MM.1S (cell line): ENCODE measurements around the gene DDIT3.

Experiments
- EZH2phosphoT487 ChIP-seq: fragments of 300-600 bp; sonication (generic); IDR thresholded peaks from 2 replicates; pipeline ENCODE4 v1.6.1; 2018; ENCODE audit warnings: antibody characterized with exemption, low read length
- TF ChIP-seq, protein P1 (sequence below): fragments of 300-600 bp; sonication (generic); IDR thresholded peaks from 2 replicates; pipeline ENCODE4 v1.5.1; 2016; ENCODE audit warnings: antibody characterized with exemption, low read length, mixed read lengths

DNA sequence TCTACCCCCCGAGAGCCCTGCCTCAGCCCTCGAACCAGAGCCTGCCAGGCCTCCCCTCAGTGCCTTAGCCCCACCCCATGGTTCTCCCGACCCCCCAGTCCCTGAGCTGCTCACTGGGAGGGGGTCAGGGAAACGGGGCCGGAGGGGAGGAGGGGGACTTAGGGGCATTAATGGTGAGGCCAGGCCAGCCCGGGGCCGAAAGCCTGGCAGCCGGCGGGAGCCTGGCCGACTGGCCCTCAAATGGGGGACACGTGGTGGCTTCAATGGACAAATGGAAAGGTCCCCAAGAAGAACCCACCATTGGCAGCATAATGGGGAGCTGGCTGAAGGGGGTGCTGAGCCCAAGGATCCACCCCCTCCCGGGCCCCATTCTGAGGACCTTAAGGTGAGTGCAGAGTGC is 7.9 kb upstream of the DDIT3 start:
- TF ChIP-seq, protein P1, sequence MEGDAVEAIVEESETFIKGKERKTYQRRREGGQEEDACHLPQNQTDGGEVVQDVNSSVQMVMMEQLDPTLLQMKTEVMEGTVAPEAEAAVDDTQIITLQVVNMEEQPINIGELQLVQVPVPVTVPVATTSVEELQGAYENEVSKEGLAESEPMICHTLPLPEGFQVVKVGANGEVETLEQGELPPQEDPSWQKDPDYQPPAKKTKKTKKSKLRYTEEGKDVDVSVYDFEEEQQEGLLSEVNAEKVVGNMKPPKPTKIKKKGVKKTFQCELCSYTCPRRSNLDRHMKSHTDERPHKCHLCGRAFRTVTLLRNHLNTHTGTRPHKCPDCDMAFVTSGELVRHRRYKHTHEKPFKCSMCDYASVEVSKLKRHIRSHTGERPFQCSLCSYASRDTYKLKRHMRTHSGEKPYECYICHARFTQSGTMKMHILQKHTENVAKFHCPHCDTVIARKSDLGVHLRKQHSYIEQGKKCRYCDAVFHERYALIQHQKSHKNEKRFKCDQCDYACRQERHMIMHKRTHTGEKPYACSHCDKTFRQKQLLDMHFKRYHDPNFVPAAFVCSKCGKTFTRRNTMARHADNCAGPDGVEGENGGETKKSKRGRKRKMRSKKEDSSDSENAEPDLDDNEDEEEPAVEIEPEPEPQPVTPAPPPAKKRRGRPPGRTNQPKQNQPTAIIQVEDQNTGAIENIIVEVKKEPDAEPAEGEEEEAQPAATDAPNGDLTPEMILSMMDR, result no peak
- no peak for TF ChIP-seq EZH2phosphoT487
